ENCODE measurements around the gene SHOC1.
"Not testable (repeated sequence)": the region's sequence is repeated elsewhere in the genome, so short reads cannot be mapped to it uniquely, and the experiment has no call there.

The SHOC1 gene

DNA sequence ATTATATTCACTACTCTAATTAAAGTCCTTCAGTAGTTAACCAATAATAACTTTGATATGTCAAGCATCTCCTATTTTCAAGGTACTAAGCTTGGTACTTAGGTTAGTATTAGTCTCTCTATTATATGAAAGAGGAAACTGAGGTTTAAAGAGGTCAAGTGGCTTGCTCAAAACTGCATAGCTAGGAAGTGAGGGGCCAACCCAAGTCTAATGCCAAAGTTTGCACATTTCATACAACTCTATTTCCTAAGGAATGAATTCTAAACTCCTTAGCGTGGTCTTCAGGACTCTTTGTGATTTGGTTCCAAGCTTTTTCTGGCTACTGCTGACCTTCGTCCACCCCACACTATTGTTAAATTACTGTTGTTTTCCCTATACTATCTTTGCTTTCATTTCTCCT, 9.9 kb upstream of the SHOC1 start:
- DNase-seq, result no peak

GRCh38 chr9:111803924-111804323, 9.2 kb upstream of the SHOC1 start:
- no peak for DNase-seq

- DNase-seq, result no peak
Observed at GRCh38 chr9:111799915-111800526, 5.3 kb upstream of the SHOC1 start.

DNA sequence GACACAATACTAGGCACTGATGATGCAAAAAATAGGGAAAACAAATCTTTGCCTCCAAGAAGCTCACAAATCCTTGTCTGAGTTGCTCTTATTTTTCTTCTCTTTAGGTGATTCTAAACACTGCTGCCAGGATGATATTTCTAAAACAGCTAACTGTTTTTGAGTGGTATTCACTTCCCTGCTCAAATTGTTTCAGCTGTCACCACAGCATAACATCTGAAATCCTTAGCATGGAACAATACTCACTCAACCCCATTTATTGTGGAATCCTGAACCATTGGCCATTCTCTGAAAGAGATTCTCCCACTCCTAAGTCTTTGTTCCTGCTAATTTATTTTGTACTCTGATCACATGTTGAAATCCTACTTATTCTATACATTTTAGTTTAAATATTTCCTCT, 4.8 kb upstream of the SHOC1 start:
- no peak for DNase-seq

GRCh38 chr9:111798786-111799185, 4.0 kb upstream of the SHOC1 start:
- no peak for DNase-seq

DNA sequence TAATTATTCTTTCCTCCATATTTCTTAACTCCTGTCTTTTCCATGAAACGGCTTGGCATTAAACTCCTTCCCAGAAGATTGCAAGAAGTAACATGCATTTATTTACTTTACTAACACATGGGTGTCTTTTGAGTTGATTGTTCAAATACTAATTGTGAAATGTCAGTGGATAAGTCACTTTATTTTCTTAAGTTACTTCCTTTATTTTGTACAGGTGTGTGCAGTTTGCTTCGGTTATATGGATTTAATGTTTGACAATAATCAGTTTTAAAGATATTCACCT, 761 bp upstream of the SHOC1 start:
- no peak for DNase-seq

GRCh38 chr9:111791821-111792220, 2.9 kb downstream of the SHOC1 start:
- DNase-seq, result not testable (repeated sequence)

GRCh38 chr9:111789881-111790280, 4.9 kb downstream of the SHOC1 start:
- no peak for DNase-seq

DNA sequence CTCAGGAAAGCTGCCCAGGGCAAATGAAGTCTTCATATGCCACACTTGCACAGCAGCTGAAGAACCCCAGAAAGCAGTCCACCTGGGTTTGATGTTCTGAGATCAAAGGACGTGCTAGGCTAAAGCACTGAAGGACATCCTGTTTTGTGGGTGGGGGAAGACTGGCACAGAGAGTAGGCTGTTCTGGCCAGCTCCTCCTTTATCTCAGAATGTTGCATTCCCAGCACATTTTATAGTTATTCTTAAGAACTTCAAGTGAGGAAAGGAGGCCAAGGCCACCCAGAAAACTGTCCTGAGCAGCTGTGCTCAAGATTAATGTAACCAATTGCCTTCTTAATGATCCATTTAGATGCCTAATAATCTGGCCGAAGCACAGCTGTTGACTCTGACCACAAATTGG, 10.9 kb downstream of the SHOC1 start:
- no peak for DNase-seq

GRCh38 chr9:111783424-111783823, 11.3 kb downstream of the SHOC1 start:
- no peak for DNase-seq

DNA sequence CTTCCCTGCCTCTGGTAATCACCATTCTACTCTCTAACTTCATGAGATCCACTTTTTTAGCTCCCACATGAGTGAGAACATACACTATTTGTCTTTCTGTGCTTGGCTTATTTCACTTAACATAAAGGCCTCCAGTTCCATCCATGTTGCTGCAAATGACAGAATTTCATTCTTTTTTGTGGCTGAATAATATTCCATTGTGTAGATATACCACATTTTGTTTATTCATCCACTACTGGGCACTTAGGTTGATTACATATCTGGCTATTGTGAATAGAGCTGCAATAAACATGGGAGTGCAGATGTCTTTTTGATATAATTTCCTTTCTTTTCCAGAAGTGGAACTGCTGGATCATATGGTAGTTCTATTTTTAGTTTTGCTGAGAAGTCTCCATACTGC, 28.7 kb downstream of the SHOC1 start:
- DNase-seq, result no peak

GRCh38 chr9:111762556-111762955, 32.2 kb downstream of the SHOC1 start:
- no peak for DNase-seq

GRCh38 chr9:111759762-111760639, 34.7 kb downstream of the SHOC1 start:
- DNase-seq, result peak; percentile 49

GRCh38 chr9:111754800-111755199, 39.9 kb downstream of the SHOC1 start:
- no peak for DNase-seq

DNA sequence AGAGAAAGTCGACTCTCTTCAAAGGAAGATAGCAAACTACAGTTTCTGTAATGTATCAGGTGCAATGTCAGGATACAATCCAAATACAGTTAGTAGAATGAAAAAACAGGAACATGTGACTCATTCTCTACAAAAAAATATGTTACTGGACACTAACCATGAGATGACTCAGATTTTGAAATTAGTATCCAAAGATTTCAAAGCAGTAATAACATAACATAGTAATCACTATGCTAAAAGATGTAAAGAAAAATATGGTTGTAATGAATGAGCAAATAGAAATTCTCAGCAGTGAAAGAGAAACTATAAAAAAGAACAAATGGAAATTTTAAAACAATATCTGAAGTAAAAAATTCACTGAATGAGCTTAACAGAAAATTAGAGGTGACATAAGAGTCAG, 42.3 kb downstream of the SHOC1 start:
- DNase-seq, result no peak
